GM12873 (cell line): ENCODE results near the gene TAS2R30.

Source experiments
- TF ChIP-seq, protein P1 (sequence below): IDR thresholded peaks from 2 replicates; pipeline ENCODE4 v1.5.1; 2012; ENCODE audit warnings: low read depth, mild to moderate bottlenecking, moderate library complexity, low read length, control low read depth; ENCODE audit not compliant: insufficient read depth; ENCODE audit errors: missing control alignments

Gene TAS2R30

DNA sequence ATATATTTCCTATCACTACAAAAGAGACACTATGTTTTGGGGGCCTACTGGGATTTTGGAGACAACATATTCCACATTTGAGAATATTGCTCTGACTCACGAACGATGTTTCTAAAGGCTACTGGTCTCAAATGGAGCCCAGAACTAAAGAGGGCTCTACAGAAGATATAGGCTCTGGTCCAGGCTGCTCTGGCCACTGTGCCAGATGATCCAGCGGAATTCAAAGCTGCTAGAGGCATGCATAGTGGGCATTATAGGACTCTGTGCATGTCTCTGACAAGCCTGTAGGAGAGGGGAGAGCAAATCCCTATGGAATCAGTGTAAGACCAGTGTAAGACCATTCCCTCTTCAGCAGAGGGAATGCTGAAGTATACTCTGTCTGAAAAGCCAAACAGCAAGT is 4.1 kb downstream of the TAS2R30 start:
- TF ChIP-seq, protein P1, sequence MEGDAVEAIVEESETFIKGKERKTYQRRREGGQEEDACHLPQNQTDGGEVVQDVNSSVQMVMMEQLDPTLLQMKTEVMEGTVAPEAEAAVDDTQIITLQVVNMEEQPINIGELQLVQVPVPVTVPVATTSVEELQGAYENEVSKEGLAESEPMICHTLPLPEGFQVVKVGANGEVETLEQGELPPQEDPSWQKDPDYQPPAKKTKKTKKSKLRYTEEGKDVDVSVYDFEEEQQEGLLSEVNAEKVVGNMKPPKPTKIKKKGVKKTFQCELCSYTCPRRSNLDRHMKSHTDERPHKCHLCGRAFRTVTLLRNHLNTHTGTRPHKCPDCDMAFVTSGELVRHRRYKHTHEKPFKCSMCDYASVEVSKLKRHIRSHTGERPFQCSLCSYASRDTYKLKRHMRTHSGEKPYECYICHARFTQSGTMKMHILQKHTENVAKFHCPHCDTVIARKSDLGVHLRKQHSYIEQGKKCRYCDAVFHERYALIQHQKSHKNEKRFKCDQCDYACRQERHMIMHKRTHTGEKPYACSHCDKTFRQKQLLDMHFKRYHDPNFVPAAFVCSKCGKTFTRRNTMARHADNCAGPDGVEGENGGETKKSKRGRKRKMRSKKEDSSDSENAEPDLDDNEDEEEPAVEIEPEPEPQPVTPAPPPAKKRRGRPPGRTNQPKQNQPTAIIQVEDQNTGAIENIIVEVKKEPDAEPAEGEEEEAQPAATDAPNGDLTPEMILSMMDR = no peak

DNA sequence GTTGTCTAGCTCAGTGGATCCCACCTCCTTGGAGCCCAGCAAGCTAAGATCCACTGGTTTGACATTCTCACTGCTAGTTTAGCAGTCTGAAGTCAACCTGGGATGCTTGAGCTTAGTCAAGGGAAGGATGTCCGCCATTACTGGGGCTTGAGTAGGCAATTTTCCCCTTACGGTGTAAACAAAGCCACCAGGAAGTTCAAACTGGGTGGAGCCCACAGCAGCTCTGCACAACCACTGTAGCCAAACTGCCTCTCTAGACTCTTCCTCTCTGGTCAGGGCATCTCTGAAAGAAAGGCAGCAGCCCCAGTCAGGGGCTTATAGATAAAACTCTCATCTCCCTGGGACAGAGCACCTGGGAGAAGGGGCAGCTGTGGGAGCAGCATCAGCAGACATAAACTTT is 25.6 kb downstream of the TAS2R30 start:
- TF ChIP-seq, protein P1 = no peak

DNA sequence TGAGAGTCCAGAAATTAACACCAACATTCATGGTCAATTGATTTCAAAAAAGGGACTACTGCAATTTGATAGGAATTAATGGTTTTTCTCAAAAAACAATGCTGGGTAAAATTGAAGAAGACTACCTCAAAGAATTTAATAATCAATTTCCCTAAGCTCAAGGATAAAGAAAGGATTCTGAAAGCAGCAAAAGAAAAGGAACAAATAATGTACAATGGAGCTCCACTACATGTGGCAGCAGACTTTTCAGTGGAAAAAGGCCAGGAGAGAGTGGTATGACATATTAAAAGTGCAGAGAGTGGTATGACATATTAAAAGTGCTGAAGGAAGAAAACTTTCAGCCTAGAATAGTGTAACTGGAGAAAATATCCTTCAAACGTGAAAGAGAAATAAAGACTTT is 26.7 kb downstream of the TAS2R30 start:
- TF ChIP-seq, protein P1 = no peak

DNA sequence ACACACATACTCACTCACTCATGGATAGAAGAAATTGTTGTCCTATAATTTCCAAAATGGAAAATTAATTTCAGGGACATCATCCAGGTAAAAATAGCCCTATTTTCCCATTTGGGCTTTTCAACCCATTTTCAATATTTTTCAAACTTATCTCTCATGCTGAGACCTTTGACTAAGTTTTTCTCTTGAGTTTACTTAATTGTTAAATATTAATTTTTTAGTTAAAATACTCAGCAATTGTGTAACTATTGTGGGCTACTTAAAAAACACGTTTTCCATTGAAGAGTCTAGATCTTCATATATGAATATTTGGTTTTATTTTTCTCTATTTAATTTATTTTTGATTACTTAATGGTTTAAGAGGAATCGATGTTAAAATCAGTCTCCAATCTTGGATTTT is 28.2 kb downstream of the TAS2R30 start:
- TF ChIP-seq, protein P1 = no peak

DNA sequence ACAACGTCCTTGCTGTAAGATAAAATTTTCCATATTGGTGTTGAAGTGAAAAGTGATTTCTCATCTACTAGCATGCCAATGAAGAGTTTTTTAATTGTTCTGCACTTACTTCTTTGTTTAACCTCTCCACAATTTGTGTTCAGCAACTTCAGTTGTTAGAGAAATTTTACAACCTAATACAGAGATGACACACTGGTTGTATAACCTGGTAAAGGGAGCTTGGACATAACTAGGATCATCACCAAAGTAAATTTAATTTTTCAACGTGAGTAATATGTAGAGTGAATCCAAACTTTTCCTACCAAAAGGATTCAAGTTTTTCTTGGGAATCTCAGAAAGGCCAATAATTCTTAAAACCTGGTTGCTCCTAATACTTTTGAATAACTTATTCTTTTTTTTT is 28.9 kb downstream of the TAS2R30 start:
- TF ChIP-seq, protein P1 = no peak

DNA sequence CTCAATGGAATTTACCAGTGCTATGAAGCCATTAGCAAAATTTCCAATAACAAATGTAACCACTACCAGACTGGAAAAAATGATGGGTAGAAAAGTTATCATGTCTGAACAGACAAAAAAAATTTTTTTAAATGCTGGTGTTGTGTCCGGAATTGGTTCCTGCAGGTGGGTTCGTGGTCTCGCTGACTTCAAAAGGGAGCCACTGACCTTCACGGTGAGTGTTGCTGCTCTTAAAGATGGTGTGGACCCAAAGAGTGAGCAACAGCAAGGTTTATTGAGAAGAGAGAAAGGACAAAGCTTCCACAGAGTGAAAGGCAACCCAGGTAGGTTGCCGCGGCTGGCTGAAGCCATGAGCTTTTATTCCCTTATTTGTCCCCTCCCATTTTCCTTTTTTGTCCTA is 42.3 kb downstream of the TAS2R30 start, which contains the start of gene TAS2R43:
Gene TAS2R43 (minus strand): TSS at position 186 of the 400 bp plus-strand sequence. CDS start 84 bp downstream, at position 102.
- TF ChIP-seq, protein P1 = no peak

DNA sequence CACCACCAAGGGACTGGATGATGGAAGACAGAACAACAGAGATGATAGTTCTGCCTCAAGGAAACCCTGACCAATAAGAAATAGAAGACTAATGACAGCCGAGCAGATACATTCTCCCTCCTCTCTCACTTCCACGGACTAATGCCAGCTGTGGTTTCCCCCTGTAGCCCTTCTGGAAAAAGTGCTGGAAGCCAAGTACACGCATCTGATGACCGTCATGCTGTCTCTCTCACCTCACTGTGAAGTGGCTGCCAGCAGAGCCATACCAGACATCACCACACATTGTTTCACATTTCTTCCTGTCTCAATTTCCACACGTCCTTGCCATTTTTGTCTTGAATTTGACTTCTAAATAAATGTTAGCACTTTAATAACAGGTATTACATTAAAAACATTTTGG is 45.2 kb downstream of the TAS2R30 start:
- TF ChIP-seq, protein P1 = no peak
